Measurements from ENCODE around the gene GIMD1.

GRCh38 chr4:106336618-106337017, 32.0 kb downstream of the GIMD1 start:
- no peak for TF ChIP-seq CTCF (IDR thresholded peaks at IDR 0.05)
- no peak for TF ChIP-seq POLR2A (IDR thresholded peaks at IDR 0.05)
